SK-N-SH (cell line): Measurements from ENCODE around the gene CDH13. TPM values are rescaled to one million over a fixed set of nuclear protein-coding genes. Genes with fewer than 3 reads are reported as not detected.

Experiments used
- CTCF ChIA-PET: fragments of 300-600, 350-600 bp; formaldehyde crosslinking; extraction: SDS; loops from one replicate; lab custom pipeline; 2021; lab: Yijun Ruan, JAX
- POLR2A ChIA-PET: fragments of 350-600 bp; sonication (Branson Sonifier 250); formaldehyde crosslinking; extraction: SDS; loops from one replicate; lab custom pipeline; 2020; ENCODE audit warnings: antibody characterized with exemption, inconsistent platforms; lab: Yijun Ruan, JAX
- DNase-seq: peaks from one replicate; pipeline ENCODE4 v3.0.0; 2012
- H2AFZ ChIP-seq: fragments of 200-600 bp; sonication (generic); 2 replicates; pipeline ENCODE4 v1.8.1; 2016; ENCODE audit warnings: antibody characterized with exemption, mild to moderate bottlenecking, low read depth
- H3F3A ChIP-seq: fragments of 200-600 bp; sonication (generic); replicated peaks from 2 replicates; pipeline ENCODE3; 2016; ENCODE audit warnings: antibody characterized with exemption, mild to moderate bottlenecking; ENCODE audit not compliant: insufficient read depth
- H3K27ac ChIP-seq, 2 experiments: fragments of 200-500 bp in 1 of 2; fragments of 200-600 bp in 1 of 2; sonication (Bioruptor generic) in 1 of 2; sonication (generic), shearing (Covaris generic) in 1 of 2; 2 replicates each; pipeline versions ENCODE4 v1.5.1 to v1.6.1; 2014 to 2016; ENCODE audit warnings: low read depth in 2 of 2, inconsistent platforms in 1 of 2, low read length in 1 of 2, mild to moderate bottlenecking in 1 of 2, mixed read lengths in 1 of 2
- H3K27me3 ChIP-seq: fragments of 200-600 bp; sonication (generic), shearing (Covaris generic); 2 replicates; pipeline ENCODE4 v1.6.1; 2016; ENCODE audit warnings: mixed run types; ENCODE audit not compliant: insufficient read depth
- H3K36me3 ChIP-seq, 2 experiments: fragments of 200-500 bp in 1 of 2; fragments of 200-600 bp in 1 of 2; sonication (Bioruptor generic) in 1 of 2; sonication (generic) in 1 of 2; replicated peaks in 1 of 2; 2 replicates each; pipeline versions ENCODE3 to v1.5.1; 2014 to 2016; ENCODE audit warnings: low read length in 1 of 2, mild to moderate bottlenecking in 1 of 2; ENCODE audit not compliant: insufficient read depth in 2 of 2, control insufficient read depth in 1 of 2
- H3K4me1 ChIP-seq, 2 experiments: fragments of 200-500 bp in 1 of 2; fragments of 200-600 bp in 1 of 2; sonication (Bioruptor generic) in 1 of 2; sonication (generic), shearing (Covaris generic) in 1 of 2; 2 replicates each; pipeline versions ENCODE4 v1.5.1 to v1.6.1; 2014 to 2016; ENCODE audit warnings: low read depth in 1 of 2, low read length in 1 of 2, mixed run types in 1 of 2; ENCODE audit not compliant: insufficient read depth in 2 of 2, control insufficient read depth in 1 of 2
- H3K4me2 ChIP-seq: fragments of 200-600 bp; sonication (generic), shearing (Covaris generic); 2 replicates; pipeline ENCODE4 v1.6.1; 2017; ENCODE audit warnings: mixed run types
- H3K4me3 ChIP-seq, 2 experiments: fragments of 200-500 bp in 1 of 2; fragments of 200-600 bp in 1 of 2; sonication (Bioruptor generic) in 1 of 2; sonication (generic), shearing (Covaris generic) in 1 of 2; 2 replicates each; pipeline versions ENCODE4 v1.5.1 to v1.8.1; 2014 to 2016; ENCODE audit warnings: low read depth in 2 of 2, inconsistent platforms in 1 of 2, low read length in 1 of 2, mild to moderate bottlenecking in 1 of 2, mixed read lengths in 1 of 2, moderate library complexity in 1 of 2
- H3K79me2 ChIP-seq: fragments of 200-600 bp; sonication (generic); 2 replicates; pipeline ENCODE4 v1.8.1; 2017; ENCODE audit warnings: mild to moderate bottlenecking; ENCODE audit not compliant: insufficient read depth
- H3K9ac ChIP-seq: fragments of 200-600 bp; sonication (generic); 2 replicates; pipeline ENCODE4 v1.6.1; 2017; ENCODE audit warnings: mixed run types
- H3K9me2 ChIP-seq: fragments of 200-600 bp; sonication (generic); 2 replicates; pipeline ENCODE4 v1.6.1; 2017; ENCODE audit warnings: mixed run types
- H3K9me3 ChIP-seq: fragments of 200-600 bp; sonication (generic); 2 replicates; pipeline ENCODE4 v1.6.1; 2017; ENCODE audit warnings: mixed run types, mild to moderate bottlenecking, moderate library complexity
- H4K20me1 ChIP-seq: fragments of 200-600 bp; sonication (generic); 2 replicates; pipeline ENCODE4 v1.6.1; 2017; ENCODE audit warnings: mild to moderate bottlenecking, mixed run types; ENCODE audit not compliant: insufficient read depth
- CHD2 ChIP-seq: fragments of 150-350 bp; IDR thresholded peaks from 2 replicates; pipeline ENCODE4 v1.6.1; 2018; ENCODE audit warnings: low read length; ENCODE audit not compliant: partially characterized antibody
- EZH2phosphoT487 ChIP-seq: fragments of 200-600 bp; sonication (generic); IDR thresholded peaks from 2 replicates; pipeline ENCODE4 v1.6.1; 2017; ENCODE audit warnings: low read depth, mixed run types, mild to moderate bottlenecking, antibody characterized with exemption, moderate library complexity, borderline replicate concordance
- FOXM1 ChIP-seq: IDR thresholded peaks from 2 replicates; pipeline ENCODE4 v1.4.0; 2012; ENCODE audit warnings: low read depth, mild to moderate bottlenecking
- GABPA ChIP-seq: IDR thresholded peaks from 2 replicates; pipeline ENCODE4 v1.4.0; 2012; ENCODE audit warnings: low read depth, mild to moderate bottlenecking
- GATA2 ChIP-seq: sonication (generic); formaldehyde crosslinking; IDR thresholded peaks from 2 replicates; pipeline ENCODE4 v1.5.0; 2020; ENCODE audit warnings: mild to moderate bottlenecking, missing genetic modification reagents
- MXI1 ChIP-seq: IDR thresholded peaks from 2 replicates; pipeline ENCODE4 v1.6.1; 2012; ENCODE audit warnings: mild to moderate bottlenecking, low read depth, low read length, improper control_type of control experiment
- PBX3 ChIP-seq: IDR thresholded peaks from 2 replicates; pipeline ENCODE4; 2012
- RCOR1 ChIP-seq: fragments of 150-350 bp; IDR thresholded peaks from 2 replicates; pipeline ENCODE4 v1.6.1; 2017; ENCODE audit warnings: antibody characterized with exemption, low read length
- RFX5 ChIP-seq: IDR thresholded peaks from 2 replicates; pipeline ENCODE4 v1.6.1; 2012; ENCODE audit warnings: mild to moderate bottlenecking, improper control_type of control experiment, low read length
- RXRA ChIP-seq: IDR thresholded peaks from 2 replicates; pipeline ENCODE4 v1.4.0; 2012; ENCODE audit warnings: low read depth, mild to moderate bottlenecking, borderline replicate concordance
- SIN3A ChIP-seq: IDR thresholded peaks from 2 replicates; pipeline ENCODE4 v1.6.1; 2012; ENCODE audit warnings: low read depth, mild to moderate bottlenecking, low read length, moderate library complexity, borderline replicate concordance
- SMC3 ChIP-seq: IDR thresholded peaks from 2 replicates; pipeline ENCODE4 v1.6.1; 2012; ENCODE audit warnings: low read depth, low read length, improper control_type of control experiment
- ZBTB33 ChIP-seq: IDR thresholded peaks from 2 replicates; pipeline ENCODE4 v1.4.0; 2012; ENCODE audit warnings: low read depth, borderline replicate concordance
- WGBS: methylation state at CpG from one replicate; pipeline ENCODE4 v1.1.6; 2017; ENCODE audit warnings: low lambda C conversion rate; 5-methylcytosine and 5-hydroxymethylcytosine counted together
- polyA plus RNA-seq, 3 experiments: library from polyadenylated mRNA; depleted of rRNA; stranded (reverse); fragments of >200 nt; gene quantifications; 2 replicates each; pipeline ENCODE4 v1.2.3, GENCODE V29; 2012
- TF ChIP-seq, protein P1 (sequence below): IDR thresholded peaks from 2 replicates; pipeline ENCODE4 v1.6.1; 2012; ENCODE audit warnings: mild to moderate bottlenecking, low read depth, low read length, moderate library complexity
- TF ChIP-seq, protein P2 (sequence below): fragments of 150-350 bp; IDR thresholded peaks from 2 replicates; pipeline ENCODE4 v1.6.1; 2016; ENCODE audit warnings: mild to moderate bottlenecking, low read depth, low read length
- TF ChIP-seq, protein P3 (sequence below): fragments of 200-600 bp; sonication (generic); IDR thresholded peaks from 2 replicates; pipeline ENCODE4 v1.6.1; 2017; ENCODE audit warnings: antibody characterized with exemption, mild to moderate bottlenecking, moderate library complexity

CDH13 gene
- polyA plus RNA-seq, 1 of the 3 experiments (the other 2 are of a cell fraction) = 93.0 TPM

- Histone ChIP-seq H3K27ac (peak overlapping the region in 1 of 2 experiments; percentile 96; a peak in 3 of 4 replicates), H3K9me2 (no peaks in the 10 kb centered on the region), H3K9ac (peak overlapping the region; percentile 38; the same call in 1 of the 2 replicates), H3F3A (peaks cover 49% of the 10 kb centered on the region), H3K9me3 (no peaks in the 10 kb centered on the region), H3K4me2 (0 out of 2 replicates have a peak overlapping the region, but pooled peaks have one; percentile 29), H3K4me1 (peaks cover 7 to 56% of the 10 kb centered on the region in 2 experiments), H2AFZ (no peak overlapping the region), H3K4me3 (no peak overlapping the region), H3K36me3 (no peaks in the 10 kb centered on the region), H3K27me3 (no peaks in the 10 kb centered on the region), H3K79me2 (peaks cover 53% of the 10 kb centered on the region), H4K20me1 (no peaks in the 10 kb centered on the region)
- POLR2A ChIA-PET = no interaction called here
- no peak for DNase-seq
- 42% methylated on average over 1 of the region's 1 CpG for whole genome bisulfite sequencing
- no peak for TF ChIP-seq RCOR1
- TF ChIP-seq PBX3 = no peak
- TF ChIP-seq RFX5 = no peak
- no peak for TF ChIP-seq RXRA
- no peak for TF ChIP-seq FOXM1
- TF ChIP-seq GATA2 (CRISPR knock-in tag) = no peak
- no peak for TF ChIP-seq CHD2
- no peak for TF ChIP-seq MXI1
- TF ChIP-seq, protein P1, sequence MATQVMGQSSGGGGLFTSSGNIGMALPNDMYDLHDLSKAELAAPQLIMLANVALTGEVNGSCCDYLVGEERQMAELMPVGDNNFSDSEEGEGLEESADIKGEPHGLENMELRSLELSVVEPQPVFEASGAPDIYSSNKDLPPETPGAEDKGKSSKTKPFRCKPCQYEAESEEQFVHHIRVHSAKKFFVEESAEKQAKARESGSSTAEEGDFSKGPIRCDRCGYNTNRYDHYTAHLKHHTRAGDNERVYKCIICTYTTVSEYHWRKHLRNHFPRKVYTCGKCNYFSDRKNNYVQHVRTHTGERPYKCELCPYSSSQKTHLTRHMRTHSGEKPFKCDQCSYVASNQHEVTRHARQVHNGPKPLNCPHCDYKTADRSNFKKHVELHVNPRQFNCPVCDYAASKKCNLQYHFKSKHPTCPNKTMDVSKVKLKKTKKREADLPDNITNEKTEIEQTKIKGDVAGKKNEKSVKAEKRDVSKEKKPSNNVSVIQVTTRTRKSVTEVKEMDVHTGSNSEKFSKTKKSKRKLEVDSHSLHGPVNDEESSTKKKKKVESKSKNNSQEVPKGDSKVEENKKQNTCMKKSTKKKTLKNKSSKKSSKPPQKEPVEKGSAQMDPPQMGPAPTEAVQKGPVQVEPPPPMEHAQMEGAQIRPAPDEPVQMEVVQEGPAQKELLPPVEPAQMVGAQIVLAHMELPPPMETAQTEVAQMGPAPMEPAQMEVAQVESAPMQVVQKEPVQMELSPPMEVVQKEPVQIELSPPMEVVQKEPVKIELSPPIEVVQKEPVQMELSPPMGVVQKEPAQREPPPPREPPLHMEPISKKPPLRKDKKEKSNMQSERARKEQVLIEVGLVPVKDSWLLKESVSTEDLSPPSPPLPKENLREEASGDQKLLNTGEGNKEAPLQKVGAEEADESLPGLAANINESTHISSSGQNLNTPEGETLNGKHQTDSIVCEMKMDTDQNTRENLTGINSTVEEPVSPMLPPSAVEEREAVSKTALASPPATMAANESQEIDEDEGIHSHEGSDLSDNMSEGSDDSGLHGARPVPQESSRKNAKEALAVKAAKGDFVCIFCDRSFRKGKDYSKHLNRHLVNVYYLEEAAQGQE = no peak
- no peak for TF ChIP-seq GABPA
- no peak for TF ChIP-seq EZH2phosphoT487
- TF ChIP-seq ZBTB33 = no peak
- TF ChIP-seq, protein P2, sequence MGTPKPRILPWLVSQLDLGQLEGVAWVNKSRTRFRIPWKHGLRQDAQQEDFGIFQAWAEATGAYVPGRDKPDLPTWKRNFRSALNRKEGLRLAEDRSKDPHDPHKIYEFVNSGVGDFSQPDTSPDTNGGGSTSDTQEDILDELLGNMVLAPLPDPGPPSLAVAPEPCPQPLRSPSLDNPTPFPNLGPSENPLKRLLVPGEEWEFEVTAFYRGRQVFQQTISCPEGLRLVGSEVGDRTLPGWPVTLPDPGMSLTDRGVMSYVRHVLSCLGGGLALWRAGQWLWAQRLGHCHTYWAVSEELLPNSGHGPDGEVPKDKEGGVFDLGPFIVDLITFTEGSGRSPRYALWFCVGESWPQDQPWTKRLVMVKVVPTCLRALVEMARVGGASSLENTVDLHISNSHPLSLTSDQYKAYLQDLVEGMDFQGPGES = no peak
- TF ChIP-seq, protein P3, sequence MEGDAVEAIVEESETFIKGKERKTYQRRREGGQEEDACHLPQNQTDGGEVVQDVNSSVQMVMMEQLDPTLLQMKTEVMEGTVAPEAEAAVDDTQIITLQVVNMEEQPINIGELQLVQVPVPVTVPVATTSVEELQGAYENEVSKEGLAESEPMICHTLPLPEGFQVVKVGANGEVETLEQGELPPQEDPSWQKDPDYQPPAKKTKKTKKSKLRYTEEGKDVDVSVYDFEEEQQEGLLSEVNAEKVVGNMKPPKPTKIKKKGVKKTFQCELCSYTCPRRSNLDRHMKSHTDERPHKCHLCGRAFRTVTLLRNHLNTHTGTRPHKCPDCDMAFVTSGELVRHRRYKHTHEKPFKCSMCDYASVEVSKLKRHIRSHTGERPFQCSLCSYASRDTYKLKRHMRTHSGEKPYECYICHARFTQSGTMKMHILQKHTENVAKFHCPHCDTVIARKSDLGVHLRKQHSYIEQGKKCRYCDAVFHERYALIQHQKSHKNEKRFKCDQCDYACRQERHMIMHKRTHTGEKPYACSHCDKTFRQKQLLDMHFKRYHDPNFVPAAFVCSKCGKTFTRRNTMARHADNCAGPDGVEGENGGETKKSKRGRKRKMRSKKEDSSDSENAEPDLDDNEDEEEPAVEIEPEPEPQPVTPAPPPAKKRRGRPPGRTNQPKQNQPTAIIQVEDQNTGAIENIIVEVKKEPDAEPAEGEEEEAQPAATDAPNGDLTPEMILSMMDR = no peak
- no peak for TF ChIP-seq SIN3A
- TF ChIP-seq SMC3 = no peak
- CTCF ChIA-PET = interaction anchor here (0.6 kb wide), 1 partner anchor 367 kb away, joined by 3 read pairs; no protein-coding TSS in a partner anchor
Observed at GRCh38 chr16:82657786-82658185, 31.0 kb downstream of the CDH13 start.
